PC-9 (cell line): ENCODE results near the gene HMGN4. TPM values are rescaled to one million over a fixed set of nuclear protein-coding genes. Genes with fewer than 3 reads are reported as not detected.

Experiments used
- BruUV-seq: library from RNA; stranded (reverse); fragments of 400-500 nt; replicated peaks from 2 replicates; lab custom pipeline; 2021; lab: Mats Ljungman, UMichigan
- CTCF ChIA-PET: fragments of 300-600 bp; sonication (Branson Sonifier 250); formaldehyde crosslinking; loops from one replicate; lab custom pipeline; 2022; ENCODE audit warnings: antibody characterized with exemption; lab: Charles Lee
- POLR2A ChIA-PET: fragments of 300-600 bp; sonication (Branson Sonifier 250); formaldehyde crosslinking; loops from one replicate; lab custom pipeline; 2022; ENCODE audit warnings: antibody characterized with exemption; ENCODE audit not compliant: unreplicated experiment; lab: Charles Lee
- DNase-seq, 2 experiments: peaks; one replicate each; pipeline versions ENCODE4 v3.0.0 to v3.0.0-alpha.2; 2015 to 2022; ENCODE audit warnings: mixed read lengths in 1 of 2
- H2AFZ ChIP-seq: fragments of 200-600 bp; sonication (generic); 2 replicates; pipeline ENCODE4 v1.8.1; 2017; ENCODE audit warnings: antibody characterized with exemption
- H3F3A ChIP-seq: fragments of 200-600 bp; sonication (generic); 2 replicates; pipeline ENCODE4 v1.8.1; 2017; ENCODE audit warnings: antibody characterized with exemption, mild to moderate bottlenecking, low read depth; ENCODE audit not compliant: insufficient read depth
- H3K27ac ChIP-seq: fragments of 200-600 bp; sonication (generic); 2 replicates; pipeline ENCODE4 v1.6.1; 2016; ENCODE audit warnings: mixed run types
- H3K27me3 ChIP-seq: fragments of 200-600 bp; sonication (generic); 2 replicates; pipeline ENCODE4 v1.6.1; 2016; ENCODE audit warnings: low read depth, mixed run types; ENCODE audit not compliant: insufficient read depth
- H3K36me3 ChIP-seq: fragments of 200-600 bp; sonication (generic); 2 replicates; pipeline ENCODE4 v1.6.1; 2016; ENCODE audit warnings: low read depth, mixed run types
- H3K4me1 ChIP-seq: fragments of 200-600 bp; sonication (generic); replicated peaks from 2 replicates; pipeline ENCODE4 v1.6.1; 2016; ENCODE audit warnings: mixed run types; ENCODE audit not compliant: insufficient read depth
- H3K4me2 ChIP-seq: fragments of 200-600 bp; sonication (generic); 2 replicates; pipeline ENCODE4 v1.6.1; 2017; ENCODE audit warnings: mixed run types
- H3K4me3 ChIP-seq: fragments of 200-600 bp; sonication (generic); 2 replicates; pipeline ENCODE4 v1.6.1; 2016; ENCODE audit warnings: mixed run types
- H3K79me2 ChIP-seq: fragments of 200-600 bp; sonication (generic); 2 replicates; pipeline ENCODE4 v1.6.1; 2017; ENCODE audit warnings: low read depth, mixed run types
- H3K9me2 ChIP-seq: fragments of 200-600 bp; sonication (generic); 2 replicates; pipeline ENCODE4 v1.8.1; 2017; ENCODE audit warnings: mild to moderate bottlenecking; ENCODE audit not compliant: insufficient read depth
- H3K9me3 ChIP-seq: fragments of 200-600 bp; sonication (generic); 2 replicates; pipeline ENCODE4 v1.8.1; 2016; ENCODE audit warnings: low read depth; ENCODE audit not compliant: insufficient read depth
- H4K20me1 ChIP-seq: fragments of 200-600 bp; sonication (generic); 2 replicates; pipeline ENCODE4 v1.8.1; 2017; ENCODE audit not compliant: insufficient read depth
- EZH2 ChIP-seq: fragments of 200-600 bp; sonication (generic); IDR thresholded peaks from 2 replicates; pipeline ENCODE4 v1.8.0; 2017; ENCODE audit warnings: antibody characterized with exemption, low read depth
- intact Hi-C: fragments of 100-400 bp; cut with micrococcal nuclease; formaldehyde crosslinking; loops from one replicate; pipeline ENCODE4 v1.10.0; 2022; ENCODE audit not compliant: unreplicated experiment
- total RNA-seq: library from RNA; stranded (reverse); gene quantifications from 2 replicates; pipeline ENCODE4 v1.2.3, GENCODE V29; 2021
- TF ChIP-seq, protein P1 (sequence below): fragments of 200-600 bp; sonication (generic); conservative IDR thresholded peaks from 2 replicates; pipeline ENCODE4 v1.6.1; 2017; ENCODE audit warnings: mixed run types, antibody characterized with exemption, mild to moderate bottlenecking, moderate library complexity

HMGN4 gene
- total RNA-seq, 1 experiment from 2014 or later: 86.9 TPM

DNA sequence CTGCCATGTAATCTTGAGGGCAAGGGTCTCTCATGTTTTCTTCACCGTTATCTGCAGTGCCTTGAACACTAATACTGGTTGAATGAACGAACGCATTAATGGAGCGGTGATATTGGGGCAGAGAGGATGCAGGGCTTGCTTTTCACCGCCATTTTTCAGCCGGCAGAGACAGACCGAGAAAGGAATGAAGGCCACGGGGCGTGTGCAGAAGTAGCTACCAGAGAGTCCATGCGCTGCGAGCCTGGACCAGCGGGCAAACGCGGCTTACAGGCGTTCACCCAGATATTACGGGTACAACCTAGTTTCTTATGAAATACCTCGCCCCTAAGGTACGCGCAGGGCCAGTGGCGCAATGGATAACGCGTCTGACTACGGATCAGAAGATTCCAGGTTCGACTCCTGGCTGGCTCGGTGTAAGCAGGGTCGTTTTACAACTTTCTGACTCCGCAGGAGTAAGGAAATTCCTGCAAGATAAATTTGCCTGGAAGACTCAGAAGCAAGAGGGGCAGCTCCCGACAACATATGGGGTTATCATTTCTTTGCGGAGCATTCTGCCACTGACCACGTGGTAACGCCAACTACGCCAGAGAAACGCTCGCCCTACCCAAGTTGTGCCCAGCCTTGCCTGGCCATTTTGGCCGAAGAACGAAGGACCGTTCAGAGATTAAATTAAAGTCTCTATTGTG, 863 bp upstream of the HMGN4 start:
- intact Hi-C loops: loop anchor here (1.0 to 5.0 kb wide), 6 partner anchors 16 to 225 kb away; no protein-coding TSS in a partner anchor
- Histone ChIP-seq H3K4me3 (peak overlapping the region; percentile 78), H3K9me2 (no peaks in the 10 kb centered on the region), H3K27ac (peak overlapping the region; percentile 78), H2AFZ (peak overlapping the region; percentile 83), H3K4me2 (peak overlapping the region; percentile 92), H4K20me1 (no peaks in the 10 kb centered on the region), H3F3A (peaks cover 42% of the 10 kb centered on the region), H3K36me3 (0 out of 2 replicates have a peak, but pooled peaks cover 3% of the 10 kb centered on the region), H3K79me2 (peaks cover 30% of the 10 kb centered on the region), H3K27me3 (no peaks in the 10 kb centered on the region), H3K4me1 (peaks cover 21% of the 10 kb centered on the region), H3K9me3 (no peaks in the 10 kb centered on the region)
- no peak for TF ChIP-seq EZH2
- TF ChIP-seq, protein P1, sequence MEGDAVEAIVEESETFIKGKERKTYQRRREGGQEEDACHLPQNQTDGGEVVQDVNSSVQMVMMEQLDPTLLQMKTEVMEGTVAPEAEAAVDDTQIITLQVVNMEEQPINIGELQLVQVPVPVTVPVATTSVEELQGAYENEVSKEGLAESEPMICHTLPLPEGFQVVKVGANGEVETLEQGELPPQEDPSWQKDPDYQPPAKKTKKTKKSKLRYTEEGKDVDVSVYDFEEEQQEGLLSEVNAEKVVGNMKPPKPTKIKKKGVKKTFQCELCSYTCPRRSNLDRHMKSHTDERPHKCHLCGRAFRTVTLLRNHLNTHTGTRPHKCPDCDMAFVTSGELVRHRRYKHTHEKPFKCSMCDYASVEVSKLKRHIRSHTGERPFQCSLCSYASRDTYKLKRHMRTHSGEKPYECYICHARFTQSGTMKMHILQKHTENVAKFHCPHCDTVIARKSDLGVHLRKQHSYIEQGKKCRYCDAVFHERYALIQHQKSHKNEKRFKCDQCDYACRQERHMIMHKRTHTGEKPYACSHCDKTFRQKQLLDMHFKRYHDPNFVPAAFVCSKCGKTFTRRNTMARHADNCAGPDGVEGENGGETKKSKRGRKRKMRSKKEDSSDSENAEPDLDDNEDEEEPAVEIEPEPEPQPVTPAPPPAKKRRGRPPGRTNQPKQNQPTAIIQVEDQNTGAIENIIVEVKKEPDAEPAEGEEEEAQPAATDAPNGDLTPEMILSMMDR: no peak
- BruUV-seq: TSS peak; percentile 70
- POLR2A ChIA-PET: interaction anchor here (0.6 to 1.1 kb wide), 7 partner anchors 15 to 339 kb away, joined by 3 to 6 read pairs (median 3); no protein-coding TSS in a partner anchor
- CTCF ChIA-PET: no interaction called here
- peak; percentile 89 to 90 for DNase-seq

DNA sequence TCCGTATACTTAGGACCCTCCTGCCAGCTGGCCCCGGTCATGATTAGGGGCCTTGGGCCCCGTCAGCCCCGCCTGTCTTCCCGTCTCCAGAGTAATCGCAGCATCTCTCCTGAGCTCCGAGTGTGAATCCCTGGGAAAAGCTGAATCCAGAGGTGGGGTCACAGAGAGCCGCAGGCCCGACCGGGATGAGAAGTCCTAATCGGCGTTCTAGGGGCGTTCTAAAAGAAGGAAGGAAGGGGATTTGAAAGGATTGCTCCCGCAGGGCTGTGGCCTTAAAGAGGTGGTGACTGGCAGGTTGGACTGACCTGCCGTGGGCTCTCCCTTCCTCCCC, 371 bp downstream of the HMGN4 start:
- DNase-seq: no peak
- Histone ChIP-seq H3K4me1 (peaks cover 18% of the 10 kb centered on the region), H3F3A (peaks cover 33% of the 10 kb centered on the region), H3K27ac (peak overlapping the region; percentile 78), H3K4me2 (peak overlapping the region; percentile 92), H3K9me2 (no peaks in the 10 kb centered on the region), H3K9me3 (no peaks in the 10 kb centered on the region), H3K27me3 (no peaks in the 10 kb centered on the region), H3K79me2 (peaks cover 37% of the 10 kb centered on the region), H3K4me3 (peak overlapping the region; percentile 78), H4K20me1 (no peaks in the 10 kb centered on the region), H2AFZ (peak overlapping the region; percentile 83), H3K36me3 (0 out of 2 replicates have a peak, but pooled peaks cover 5% of the 10 kb centered on the region)
- TSS peak; percentile 58 for BruUV-seq
- TF ChIP-seq, protein P1: no peak
- TF ChIP-seq EZH2: no peak
- intact Hi-C loops: loop anchor here (5.0 kb wide), 1 partner anchor 226 kb away; no protein-coding TSS in a partner anchor
- ChIA-PET CTCF (interaction anchor here (0.6 kb wide), 2 partner anchors 341 to 516 kb away, joined by 3 read pairs; no protein-coding TSS in a partner anchor), POLR2A (interaction anchor here (0.7 to 0.8 kb wide), 3 partner anchors 41 to 202 kb away, joined by 3 to 4 read pairs (median 3); no protein-coding TSS in a partner anchor)

DNA sequence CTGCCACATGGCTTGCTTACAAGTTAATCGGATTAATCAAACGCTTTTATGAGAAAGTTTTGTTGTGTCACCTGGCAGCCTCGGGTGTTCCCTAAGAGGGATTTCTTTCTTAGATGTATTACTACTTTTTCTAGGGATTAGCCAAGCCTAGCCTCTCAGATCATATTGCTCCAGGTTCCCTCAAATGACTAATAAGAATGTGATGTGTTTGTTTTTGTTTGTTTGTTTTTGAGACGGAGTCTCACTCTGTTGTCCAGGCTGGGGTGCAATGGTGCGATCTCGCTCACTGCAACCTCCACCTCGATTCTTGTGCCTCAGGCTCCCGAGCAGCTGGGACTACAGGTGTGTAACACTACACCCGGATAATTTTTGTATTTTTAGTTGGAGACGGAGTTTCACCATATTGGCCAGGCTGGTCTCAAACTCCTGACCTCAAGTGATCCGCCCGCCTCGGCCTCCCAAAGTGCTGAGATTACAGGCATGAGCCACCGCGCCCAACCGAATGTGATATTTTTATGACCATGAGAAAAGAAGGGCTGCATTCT, 977 bp downstream of the HMGN4 start:
- Histone ChIP-seq H3K9me2 (no peaks in the 10 kb centered on the region), H3K4me1 (peaks cover 18% of the 10 kb centered on the region), H3K4me2 (peak overlapping the region; percentile 92), H3K4me3 (peak overlapping the region; percentile 78), H2AFZ (peak overlapping the region; percentile 83), H3K36me3 (0 out of 2 replicates have a peak, but pooled peaks cover 5% of the 10 kb centered on the region), H3K27ac (peak overlapping the region; percentile 78), H3F3A (peaks cover 38% of the 10 kb centered on the region), H4K20me1 (no peaks in the 10 kb centered on the region), H3K79me2 (peaks cover 37% of the 10 kb centered on the region), H3K9me3 (no peaks in the 10 kb centered on the region), H3K27me3 (no peaks in the 10 kb centered on the region)
- ChIA-PET POLR2A (no interaction called here), CTCF (no interaction called here)
- TF ChIP-seq EZH2: no peak
- TF ChIP-seq, protein P1: no peak
- no TSS peak for BruUV-seq
- intact Hi-C loops: loop anchor here (5.0 kb wide), 1 partner anchor 227 kb away; no protein-coding TSS in a partner anchor
- peak; percentile 9 to 67 for DNase-seq
